Body of pancreas (tissue), 4 donors: Measurements from ENCODE around the gene STIMATE. TPM values are rescaled to one million over a fixed set of nuclear protein-coding genes. Genes with fewer than 3 reads are reported as not detected.

Experiments used
- ATAC-seq: fragments of 150-250 bp; one replicate; pipeline ENCODE4 v1.9.1; 2016
- DNase-seq, 4 donors: peaks; one replicate each; pipeline ENCODE4 v3.0.0-alpha.2; 2019
- H3K27ac ChIP-seq, 4 donors: fragments of 200-600 bp; sonication (generic); 1 replicate in 3 of 4; 2 replicates in 1 of 4; pipeline versions ENCODE4 v1.5.1 to v1.6.1; 2016 to 2019; ENCODE audit warnings: mild to moderate bottlenecking in 1 of 4, mixed read lengths in 1 of 4, moderate library complexity in 1 of 4
- H3K27me3 ChIP-seq, 2 donors: fragments of 200-600 bp; sonication (generic); one replicate each; pipeline ENCODE4 v1.6.0; 2016; ENCODE audit warnings: mild to moderate bottlenecking in 1 of 2
- H3K36me3 ChIP-seq, 2 donors: fragments of 200-600 bp; sonication (generic); replicated peaks in 1 of 2; 2 replicates each; pipeline ENCODE4 v1.5.1; 2016; ENCODE audit warnings: low read depth in 2 of 2; ENCODE audit not compliant: insufficient read depth in 1 of 2
- H3K4me1 ChIP-seq: fragments of 200-600 bp; sonication (generic); one replicate; pipeline ENCODE4 v1.6.0; 2016
- H3K4me3 ChIP-seq, 2 donors: fragments of 200-600 bp; sonication (generic); 1 replicate in 1 of 2; 2 replicates in 1 of 2; pipeline ENCODE4 v1.5.1; 2016 to 2019
- H3K9me3 ChIP-seq, 3 donors: fragments of 200-600 bp; sonication (generic); 1 replicate in 2 of 3; 2 replicates in 1 of 3; pipeline ENCODE4 v1.5.1; 2016
- CTCF ChIP-seq, 7 experiments: fragments of 450-650 bp in 4 of 7; fragments of 200-600 bp in 3 of 7; sonication (generic) in 3 of 7; IDR thresholded peaks; one replicate each; pipeline ENCODE4 v1.5.1; 2016 to 2019; ENCODE audit warnings: antibody characterized with exemption in 7 of 7
- POLR2A ChIP-seq, 3 donors: fragments of 450-650 bp; IDR thresholded peaks; one replicate each; pipeline ENCODE4 v1.6.1; 2016; ENCODE audit warnings: antibody characterized with exemption in 3 of 3, mild to moderate bottlenecking in 2 of 3
- WGBS, 2 donors: methylation state at CpG; one replicate each; pipeline ENCODE4 v1.1.5; 2017; 5-methylcytosine and 5-hydroxymethylcytosine counted together
- intact Hi-C: fragments of 100-400 bp; cut with DNase I; formaldehyde crosslinking; loops from one replicate; pipeline ENCODE4 v1.15.1; 2023
- total RNA-seq, 2 donors: library from RNA; depleted of rRNA; stranded (reverse); fragments of >200 nt; gene quantifications; one replicate each; pipeline ENCODE4 v1.1.0, GENCODE V29; 2016

Gene STIMATE
- total RNA-seq, 2 donors from 2014 or later, result 13.0 to 63.0 TPM

GRCh38 chr3:52838561-52839267 lies 58.6 kb downstream of the STIMATE start:
- WGBS, 2 donors, result 91 to 100% methylated on average over 2 to 8 of the region's 8 CpGs
- no peak for DNase-seq
- peaks cover 8% of the 10 kb centered on the region for H3K4me1 ChIP-seq
- ATAC-seq, result no peak
- H3K36me3 ChIP-seq, result peaks cover 0 to 3% of the 10 kb centered on the region in 2 donors
- H3K27ac ChIP-seq, result no peak overlapping the region
- no peak overlapping the region for H3K4me3 ChIP-seq
- intact Hi-C loops, result no loop called here
- TF ChIP-seq CTCF (IDR thresholded peaks at IDR 0.05), result no peak
- no peak for TF ChIP-seq POLR2A (IDR thresholded peaks at IDR 0.05)
- no peaks in the 10 kb centered on the region for H3K9me3 ChIP-seq
- H3K27me3 ChIP-seq, result no peaks in the 10 kb centered on the region

- no peaks in the 10 kb centered on the region for H3K9me3 ChIP-seq
- H3K4me1 ChIP-seq, result peaks cover 10% of the 10 kb centered on the region
- intact Hi-C loops, result no loop called here
- whole genome bisulfite sequencing, 2 donors, result 91 to 95% methylated on average over 4 of the region's 4 CpGs
- H3K27me3 ChIP-seq, result no peaks in the 10 kb centered on the region
- H3K4me3 ChIP-seq, result no peak overlapping the region
- DNase-seq (no peak), ATAC-seq (no peak)
- TF ChIP-seq CTCF (IDR thresholded peaks at IDR 0.05) (no peak), POLR2A (IDR thresholded peaks at IDR 0.05) (no peak)
- H3K27ac ChIP-seq, result no peak overlapping the region
- peaks cover 0 to 3% of the 10 kb centered on the region in 2 donors for H3K36me3 ChIP-seq
These were observed 60.4 kb downstream of the STIMATE start for GRCh38 chr3:52836986-52837385.

GRCh38 chr3:52836471-52836845 lies 60.9 kb downstream of the STIMATE start:
- WGBS, 2 donors, result 90 to 93% methylated on average over 5 of the region's 5 CpGs
- intact Hi-C loops, result no loop called here
- Histone ChIP-seq H3K9me3 (no peaks in the 10 kb centered on the region), H3K36me3 (no peaks in the 10 kb centered on the region), H3K27ac (no peak overlapping the region), H3K27me3 (no peaks in the 10 kb centered on the region), H3K4me3 (no peak overlapping the region), H3K4me1 (peaks cover 16% of the 10 kb centered on the region)
- ATAC-seq (no peak), DNase-seq (no peak)
- TF ChIP-seq POLR2A (IDR thresholded peaks at IDR 0.05), result no peak
- no peak for TF ChIP-seq CTCF (IDR thresholded peaks at IDR 0.05)

GRCh38 chr3:52835766-52836470 lies 61.4 kb downstream of the STIMATE start:
- TF ChIP-seq CTCF (IDR thresholded peaks at IDR 0.05), result no peak
- TF ChIP-seq POLR2A (IDR thresholded peaks at IDR 0.05), result no peak
- 80 to 89% methylated on average over 8 of the region's 8 CpGs for WGBS, 2 donors
- intact Hi-C loops, result no loop called here
- Histone ChIP-seq H3K36me3 (no peaks in the 10 kb centered on the region), H3K27ac (no peak overlapping the region), H3K9me3 (no peaks in the 10 kb centered on the region), H3K27me3 (no peaks in the 10 kb centered on the region), H3K4me3 (no peak overlapping the region), H3K4me1 (peaks cover 21% of the 10 kb centered on the region)
- no peak for ATAC-seq
- no peak for DNase-seq
